ENCODE measurements around the gene EBF4.

- no peak for TF ChIP-seq GATA2 (IDR thresholded peaks at IDR 0.05; ENCODE audit: low read depth, low read length)
- no peak for TF ChIP-seq GATA3 (IDR thresholded peaks at IDR 0.05; ENCODE audit: low read depth, low read length)
Measured at GRCh38 chr20:2657674-2658073, 34.9 kb upstream of the EBF4 start.

All from SH-SY5Y (cell line).